ENCODE results near the gene GLDC. TPM values are rescaled to one million over a fixed set of nuclear protein-coding genes. Genes with fewer than 3 reads are reported as not detected.
A peak's percentile ranks its signal among the peaks of the same experiment; 100 is the strongest.

Gene GLDC
- total RNA-seq, 1 donor from 2014 or later, result 29.1 TPM

- no peak for DNase-seq (ENCODE audit: low spot score)
- TF ChIP-seq, protein P1, sequence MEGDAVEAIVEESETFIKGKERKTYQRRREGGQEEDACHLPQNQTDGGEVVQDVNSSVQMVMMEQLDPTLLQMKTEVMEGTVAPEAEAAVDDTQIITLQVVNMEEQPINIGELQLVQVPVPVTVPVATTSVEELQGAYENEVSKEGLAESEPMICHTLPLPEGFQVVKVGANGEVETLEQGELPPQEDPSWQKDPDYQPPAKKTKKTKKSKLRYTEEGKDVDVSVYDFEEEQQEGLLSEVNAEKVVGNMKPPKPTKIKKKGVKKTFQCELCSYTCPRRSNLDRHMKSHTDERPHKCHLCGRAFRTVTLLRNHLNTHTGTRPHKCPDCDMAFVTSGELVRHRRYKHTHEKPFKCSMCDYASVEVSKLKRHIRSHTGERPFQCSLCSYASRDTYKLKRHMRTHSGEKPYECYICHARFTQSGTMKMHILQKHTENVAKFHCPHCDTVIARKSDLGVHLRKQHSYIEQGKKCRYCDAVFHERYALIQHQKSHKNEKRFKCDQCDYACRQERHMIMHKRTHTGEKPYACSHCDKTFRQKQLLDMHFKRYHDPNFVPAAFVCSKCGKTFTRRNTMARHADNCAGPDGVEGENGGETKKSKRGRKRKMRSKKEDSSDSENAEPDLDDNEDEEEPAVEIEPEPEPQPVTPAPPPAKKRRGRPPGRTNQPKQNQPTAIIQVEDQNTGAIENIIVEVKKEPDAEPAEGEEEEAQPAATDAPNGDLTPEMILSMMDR (IDR thresholded peaks at IDR 0.05; ENCODE audit: unreplicated experiment), result no peak
- H3K9me3 Mint-ChIP-seq (ENCODE audit: unreplicated experiment), result no peaks in the 10 kb centered on the region
Observed at GRCh38 chr9:6665628-6666027, 20.1 kb upstream of the GLDC start.

GRCh38 chr9:6664204-6664680 lies 18.7 kb upstream of the GLDC start:
- Mint-ChIP-seq H3K4me3 (ENCODE audit: unreplicated experiment) (no peak overlapping the region), H3K27me3 (ENCODE audit: unreplicated experiment) (peaks cover 2% of the 10 kb centered on the region), H3K27ac (ENCODE audit: unreplicated experiment) (peak overlapping the region; percentile 23), H3K4me1 (ENCODE audit: unreplicated experiment) (peaks cover 6% of the 10 kb centered on the region), H3K9me3 (ENCODE audit: unreplicated experiment) (no peaks in the 10 kb centered on the region), H3K36me3 (ENCODE audit: low read depth, unreplicated experiment) (no peaks in the 10 kb centered on the region)
- TF ChIP-seq, protein P1 (IDR thresholded peaks at IDR 0.05; ENCODE audit: unreplicated experiment), result no peak
- no peak for DNase-seq (ENCODE audit: low spot score)

More at GRCh38 chr9:6665628-6666027, 20.1 kb upstream of the GLDC start:
- Mint-ChIP-seq H3K27ac (ENCODE audit: unreplicated experiment) (no peak overlapping the region), H3K36me3 (ENCODE audit: low read depth, unreplicated experiment) (no peaks in the 10 kb centered on the region), H3K27me3 (ENCODE audit: unreplicated experiment) (peaks cover 2% of the 10 kb centered on the region), H3K4me3 (ENCODE audit: unreplicated experiment) (no peak overlapping the region), H3K4me1 (ENCODE audit: unreplicated experiment) (peaks cover 6% of the 10 kb centered on the region)

GRCh38 chr9:6660512-6660911 lies 15.0 kb upstream of the GLDC start:
- peaks cover 6% of the 10 kb centered on the region for H3K4me1 Mint-ChIP-seq (ENCODE audit: unreplicated experiment)
- H3K9me3 Mint-ChIP-seq (ENCODE audit: unreplicated experiment), result no peaks in the 10 kb centered on the region
- H3K27me3 Mint-ChIP-seq (ENCODE audit: unreplicated experiment), result peaks cover 2% of the 10 kb centered on the region
- TF ChIP-seq, protein P1 (IDR thresholded peaks at IDR 0.05; ENCODE audit: unreplicated experiment), result no peak
- no peak for DNase-seq (ENCODE audit: low spot score)
- no peak overlapping the region for H3K27ac Mint-ChIP-seq (ENCODE audit: unreplicated experiment)
- H3K36me3 Mint-ChIP-seq (ENCODE audit: low read depth, unreplicated experiment), result no peaks in the 10 kb centered on the region
- H3K4me3 Mint-ChIP-seq (ENCODE audit: unreplicated experiment), result no peak overlapping the region

GRCh38 chr9:6658628-6659353 lies 13.3 kb upstream of the GLDC start:
- Mint-ChIP-seq H3K36me3 (ENCODE audit: low read depth, unreplicated experiment) (no peaks in the 10 kb centered on the region), H3K4me1 (ENCODE audit: unreplicated experiment) (no peaks in the 10 kb centered on the region), H3K9me3 (ENCODE audit: unreplicated experiment) (no peaks in the 10 kb centered on the region), H3K27me3 (ENCODE audit: unreplicated experiment) (no peaks in the 10 kb centered on the region), H3K4me3 (ENCODE audit: unreplicated experiment) (no peak overlapping the region), H3K27ac (ENCODE audit: unreplicated experiment) (no peak overlapping the region)
- TF ChIP-seq, protein P1 (IDR thresholded peaks at IDR 0.05; ENCODE audit: unreplicated experiment), result no peak
- DNase-seq (ENCODE audit: low spot score), result no peak

DNA sequence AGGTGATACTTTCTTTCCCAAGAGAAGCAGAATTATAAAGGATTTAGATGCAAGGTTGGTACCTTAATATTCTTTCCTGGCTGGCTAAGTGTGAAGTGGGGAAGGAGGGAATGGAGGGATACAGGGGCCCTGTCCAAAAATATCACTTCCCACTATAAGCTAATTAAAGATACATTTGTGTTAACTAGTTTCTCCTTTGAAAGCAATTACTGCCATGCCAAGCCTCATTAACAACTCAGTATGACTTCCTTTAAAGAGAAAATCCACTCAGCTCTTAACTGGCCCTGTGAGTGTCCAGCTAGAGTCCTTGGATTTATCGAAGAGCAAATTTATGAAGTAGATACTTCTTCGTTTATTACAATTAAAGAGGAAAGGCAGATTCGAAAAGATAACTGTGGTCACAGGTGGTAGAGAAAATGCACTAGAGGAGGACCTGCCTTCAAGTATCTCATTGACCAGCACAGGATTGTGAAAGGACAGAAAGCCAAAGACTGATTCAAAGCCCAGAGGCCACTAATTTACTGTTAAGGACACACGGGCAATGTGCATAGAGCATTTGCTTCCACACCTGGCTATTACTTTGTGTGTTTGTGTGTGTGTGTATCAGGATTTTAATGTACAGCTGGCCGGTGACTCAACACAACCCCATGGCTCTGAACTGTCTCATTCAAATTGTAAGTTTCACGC lies 11.2 kb upstream of the GLDC start:
- Mint-ChIP-seq H3K27me3 (ENCODE audit: unreplicated experiment) (no peaks in the 10 kb centered on the region), H3K4me1 (ENCODE audit: unreplicated experiment) (no peaks in the 10 kb centered on the region), H3K27ac (ENCODE audit: unreplicated experiment) (no peak overlapping the region), H3K9me3 (ENCODE audit: unreplicated experiment) (no peaks in the 10 kb centered on the region), H3K36me3 (ENCODE audit: low read depth, unreplicated experiment) (no peaks in the 10 kb centered on the region), H3K4me3 (ENCODE audit: unreplicated experiment) (no peak overlapping the region)
- DNase-seq (ENCODE audit: low spot score), result no peak
- TF ChIP-seq, protein P1 (IDR thresholded peaks at IDR 0.05; ENCODE audit: unreplicated experiment), result no peak

Data from endothelial cell (in vitro differentiated cells).